Activated CD4-positive, alpha-beta T cell treated with anti-CD3 and anti-CD28 coated beads, Interleukin-2, amount 10 ng/mL, durations not matched to agents 24 days and 14 days (primary cell): ENCODE measurements around the gene SVIL. TPM values are rescaled to one million over a fixed set of nuclear protein-coding genes. Genes with fewer than 3 reads are reported as not detected.
"Not testable (repeated sequence)": the region's sequence is repeated elsewhere in the genome, so short reads cannot be mapped to it uniquely, and the experiment has no call there.

Experiments used
- DNase-seq: peaks from one replicate; pipeline ENCODE4 v3.0.0; 2022
- H3K27ac Mint-ChIP-seq: one replicate; pipeline ENCODE4 v1.8.0; 2022; ENCODE audit warnings: mild to moderate bottlenecking, mixed read lengths
- H3K27me3 Mint-ChIP-seq: one replicate; pipeline ENCODE4 v1.8.0; 2022; ENCODE audit warnings: mixed read lengths
- H3K36me3 Mint-ChIP-seq: one replicate; pipeline ENCODE4 v1.8.0; 2022; ENCODE audit warnings: low read depth, mild to moderate bottlenecking, mixed read lengths
- H3K4me1 Mint-ChIP-seq: one replicate; pipeline ENCODE4 v1.8.0; 2021; ENCODE audit warnings: mixed read lengths
- H3K4me3 Mint-ChIP-seq: one replicate; pipeline ENCODE4 v1.8.0; 2022; ENCODE audit warnings: mild to moderate bottlenecking, moderate library complexity, mixed read lengths
- H3K9me3 Mint-ChIP-seq: one replicate; pipeline ENCODE4 v1.8.0; 2021; ENCODE audit warnings: mixed read lengths
- intact Hi-C: fragments of 100-400 bp; cut with micrococcal nuclease; formaldehyde crosslinking; loops from one replicate; pipeline ENCODE4 v1.15.1; 2023
- total RNA-seq: library from RNA; stranded (reverse); gene quantifications from 2 replicates; pipeline ENCODE4 v1.2.3, GENCODE V29; 2022

SVIL gene
- total RNA-seq, 1 donor from 2014 or later: 10.1 TPM

DNA sequence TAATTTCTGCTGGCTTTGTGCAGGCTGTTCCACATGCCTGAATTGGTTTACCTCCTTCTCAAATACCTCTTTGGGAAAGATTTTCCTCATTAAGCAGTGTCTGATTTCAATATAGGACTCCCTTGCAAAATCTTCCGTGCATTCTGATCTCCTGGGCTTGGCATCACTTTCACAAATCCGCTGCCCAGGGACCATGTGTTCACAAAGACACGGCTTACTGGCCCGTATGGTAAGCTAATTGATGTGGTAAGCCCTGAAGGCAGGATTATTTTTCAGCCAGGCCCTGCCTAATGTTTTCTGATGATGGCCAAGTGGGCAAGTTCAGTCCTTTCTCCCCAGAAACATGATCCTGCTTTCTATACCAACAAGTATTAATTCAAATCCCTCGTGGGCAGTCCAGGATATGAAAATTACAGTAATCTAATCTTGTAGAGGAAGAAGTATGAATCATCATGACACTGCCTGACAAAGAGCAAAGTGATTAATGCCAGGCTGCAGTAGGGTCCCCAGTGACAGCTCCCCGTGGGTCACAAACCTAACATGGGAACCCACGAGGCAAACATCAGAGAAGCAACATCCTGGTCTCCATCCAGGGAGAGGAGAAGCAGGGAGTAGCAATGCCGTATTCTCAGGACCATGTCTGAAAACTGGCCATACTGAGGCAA, 11.6 kb upstream of the SVIL start:
- Mint-ChIP-seq H3K4me3 (no peak overlapping the region), H3K36me3 (no peaks in the 10 kb centered on the region), H3K27me3 (peaks cover 12% of the 10 kb centered on the region), H3K4me1 (peaks cover 24% of the 10 kb centered on the region), H3K9me3 (no peaks in the 10 kb centered on the region), H3K27ac (peak overlapping the region; percentile 54)
- no peak for DNase-seq
- intact Hi-C loops: no loop called here

DNA sequence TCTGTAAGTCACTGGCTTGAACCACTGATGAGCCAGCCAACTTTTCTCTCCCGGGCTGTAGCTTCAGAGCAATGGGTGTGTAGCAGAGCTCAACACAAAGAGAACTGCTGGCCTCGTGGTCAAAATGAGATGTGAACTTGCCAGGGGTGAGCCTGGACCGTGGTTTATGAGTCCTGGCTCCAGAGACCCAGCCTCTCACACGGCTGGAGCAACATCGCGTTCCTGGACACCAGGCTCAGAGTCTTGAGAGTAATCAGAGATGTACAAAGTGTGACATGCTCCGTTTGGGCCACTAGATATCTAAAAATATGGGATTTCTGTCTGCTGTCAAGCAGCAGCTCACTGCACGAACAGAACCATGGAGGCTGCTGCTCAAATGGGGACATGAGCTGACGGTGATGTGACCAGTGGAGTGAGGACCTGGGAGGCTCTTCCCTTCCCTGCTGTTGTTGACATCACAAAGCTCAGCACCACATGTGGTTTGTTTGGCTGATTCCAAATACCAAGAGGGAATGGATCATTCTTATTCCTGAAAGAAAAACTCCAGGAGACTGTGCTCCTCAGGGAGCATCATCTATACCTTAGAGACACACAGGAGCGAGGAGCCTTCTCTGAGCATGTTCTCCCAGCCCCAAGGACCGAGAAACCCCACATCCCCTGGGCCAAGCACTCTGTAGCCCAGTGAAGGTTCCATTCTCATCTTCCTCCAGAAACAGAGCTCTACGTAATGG, 9.2 kb upstream of the SVIL start:
- H3K36me3 Mint-ChIP-seq: no peaks in the 10 kb centered on the region
- no peak for DNase-seq
- no peak overlapping the region for H3K27ac Mint-ChIP-seq
- intact Hi-C loops: no loop called here
- peaks cover 3% of the 10 kb centered on the region for H3K27me3 Mint-ChIP-seq
- H3K4me3 Mint-ChIP-seq: no peak overlapping the region
- H3K4me1 Mint-ChIP-seq: peaks cover 24% of the 10 kb centered on the region
- H3K9me3 Mint-ChIP-seq: no peaks in the 10 kb centered on the region

DNA sequence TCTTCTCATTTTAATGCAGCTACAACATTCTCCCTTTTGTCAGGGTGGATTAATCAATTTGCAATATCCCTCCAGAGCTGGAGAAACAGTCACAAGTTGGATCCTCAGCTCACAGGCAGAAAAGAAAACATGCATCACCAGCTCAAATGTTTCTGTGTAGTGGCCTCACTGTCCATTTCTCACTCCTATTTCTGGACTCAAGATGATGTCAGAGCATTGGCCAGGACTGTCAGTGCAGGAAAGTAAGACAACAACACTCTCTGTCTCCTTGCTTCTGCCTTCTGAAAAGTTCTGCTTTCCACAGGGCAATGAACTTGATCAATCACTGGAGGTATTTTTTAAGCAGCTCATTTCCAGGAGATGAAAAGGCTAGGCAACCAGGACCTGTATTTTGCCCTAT, 8.2 kb upstream of the SVIL start:
- no peaks in the 10 kb centered on the region for H3K36me3 Mint-ChIP-seq
- H3K4me1 Mint-ChIP-seq: peaks cover 15% of the 10 kb centered on the region
- intact Hi-C loops: no loop called here
- no peak overlapping the region for H3K4me3 Mint-ChIP-seq
- H3K27ac Mint-ChIP-seq: no peak overlapping the region
- peaks cover 3% of the 10 kb centered on the region for H3K27me3 Mint-ChIP-seq
- DNase-seq: no peak
- no peaks in the 10 kb centered on the region for H3K9me3 Mint-ChIP-seq

DNA sequence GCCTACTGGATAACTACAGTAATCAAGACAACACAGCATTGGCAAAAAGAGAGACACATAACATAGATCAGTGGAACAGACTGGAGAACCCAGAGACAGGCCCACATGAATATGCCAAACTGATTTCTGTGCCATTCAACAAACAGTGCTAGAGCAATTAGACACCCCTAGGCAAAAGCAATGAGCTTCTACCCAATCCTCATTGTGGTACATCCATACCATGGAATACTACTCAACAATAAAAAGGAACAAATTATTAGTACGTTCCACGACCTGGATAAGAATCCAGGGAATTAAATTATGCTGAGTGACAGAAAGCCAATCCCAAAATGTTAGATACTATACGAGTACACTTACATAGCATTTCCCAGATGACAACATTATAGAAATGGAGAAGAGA, 2.8 kb upstream of the SVIL start:
- DNase-seq: no peak
- Mint-ChIP-seq H3K27ac (no peak overlapping the region), H3K4me1 (peaks cover 28% of the 10 kb centered on the region), H3K9me3 (peaks cover 5% of the 10 kb centered on the region), H3K4me3 (no peak overlapping the region), H3K36me3 (peaks cover 3% of the 10 kb centered on the region), H3K27me3 (no peaks in the 10 kb centered on the region)
- intact Hi-C loops: no loop called here

DNA sequence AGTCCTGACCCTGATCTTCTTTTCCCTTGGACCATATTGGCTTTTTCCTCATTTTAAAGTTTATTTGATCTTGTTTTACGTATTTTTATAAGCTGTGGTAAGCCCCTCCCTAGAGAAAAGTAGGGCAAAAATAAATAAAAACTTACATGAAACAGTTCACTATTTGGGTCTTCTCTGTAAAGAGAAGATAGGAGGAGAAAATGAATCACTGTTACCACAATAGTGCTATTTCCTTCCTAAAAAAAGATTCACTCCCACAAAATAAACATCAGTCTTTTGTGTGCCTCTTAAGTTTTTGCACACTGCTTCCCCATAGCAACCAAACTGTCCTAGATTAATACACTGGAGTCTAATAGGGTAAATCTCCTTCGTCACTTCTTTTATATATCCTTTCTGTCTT, 1.4 kb upstream of the SVIL start:
- peak overlapping the region; percentile 45 for H3K4me3 Mint-ChIP-seq
- H3K4me1 Mint-ChIP-seq: peaks cover 29% of the 10 kb centered on the region
- H3K9me3 Mint-ChIP-seq: peaks cover 5% of the 10 kb centered on the region
- H3K36me3 Mint-ChIP-seq: peaks cover 3% of the 10 kb centered on the region
- peak overlapping the region; percentile 40 for H3K27ac Mint-ChIP-seq
- no peaks in the 10 kb centered on the region for H3K27me3 Mint-ChIP-seq
- intact Hi-C loops: no loop called here
- DNase-seq: no peak

DNA sequence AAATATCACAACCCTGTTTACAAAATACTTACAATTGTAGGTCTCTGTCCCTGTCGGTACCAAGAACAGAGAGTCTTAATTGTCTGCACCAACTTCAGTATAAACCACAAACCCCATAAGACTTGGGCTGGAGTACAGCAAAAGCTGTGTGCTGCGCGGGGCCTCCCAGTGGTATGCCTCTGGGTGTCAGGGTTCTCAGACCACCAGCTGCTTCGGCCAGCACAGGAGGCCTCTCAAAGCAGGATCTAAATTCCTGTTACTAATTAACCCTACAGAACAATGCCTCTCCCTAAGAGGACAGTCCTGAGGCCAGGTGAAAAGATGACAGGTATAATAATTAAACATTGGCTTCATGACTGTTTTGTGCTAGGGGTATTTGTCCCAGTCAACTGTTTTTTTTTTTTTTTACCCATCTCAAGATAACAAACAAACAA, 957 bp upstream of the SVIL start:
- peak overlapping the region; percentile 32 for H3K4me3 Mint-ChIP-seq
- intact Hi-C loops: no loop called here
- no peak for DNase-seq

DNA sequence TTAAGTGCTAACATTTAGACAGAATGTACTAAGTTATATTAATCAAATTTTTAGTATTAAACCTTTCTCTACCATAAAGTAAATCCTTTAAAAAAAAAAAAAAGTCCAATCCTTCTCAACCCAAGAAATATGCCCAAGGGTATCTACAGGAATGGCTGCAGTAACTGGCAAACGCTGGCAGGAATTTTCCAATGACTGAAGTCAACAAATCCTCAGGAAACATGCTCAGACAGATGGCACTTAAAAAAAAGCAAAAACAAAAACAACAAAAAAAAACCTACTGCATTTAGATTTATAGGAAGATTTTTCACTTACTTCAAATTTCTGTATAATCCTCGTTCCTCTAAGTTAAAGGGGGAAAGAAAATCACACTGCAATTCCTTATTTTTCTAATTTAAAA, 666 bp downstream of the SVIL start:
- intact Hi-C loops: loop anchor here (5.0 kb wide), 1 partner anchor 103 kb away; no protein-coding TSS in a partner anchor
- Mint-ChIP-seq H3K27ac (no peak overlapping the region), H3K4me3 (no peak overlapping the region), H3K9me3 (peaks cover 5% of the 10 kb centered on the region), H3K36me3 (peaks cover 3% of the 10 kb centered on the region), H3K27me3 (no peaks in the 10 kb centered on the region), H3K4me1 (peaks cover 29% of the 10 kb centered on the region)
- DNase-seq: no peak

More for the DNA sequence above, 957 bp upstream of the SVIL start:
- Mint-ChIP-seq H3K36me3 (peaks cover 3% of the 10 kb centered on the region), H3K9me3 (peaks cover 5% of the 10 kb centered on the region), H3K4me1 (peaks cover 29% of the 10 kb centered on the region), H3K27ac (no peak overlapping the region), H3K27me3 (no peaks in the 10 kb centered on the region)

DNA sequence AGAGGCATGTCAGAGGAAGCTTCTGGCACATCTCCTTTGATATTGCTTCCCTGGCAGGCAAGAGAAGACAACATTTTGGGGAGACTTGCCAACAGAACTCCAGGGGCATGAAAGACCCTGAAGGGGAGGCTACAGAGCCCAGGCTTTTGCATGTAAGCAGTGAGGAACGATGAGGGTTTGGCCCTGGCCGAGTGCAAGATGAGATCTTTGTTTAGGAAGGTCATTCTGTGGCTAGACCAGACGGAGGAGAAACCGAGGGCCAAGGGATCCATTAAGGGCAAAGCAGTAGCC, 3.8 kb downstream of the SVIL start:
- Mint-ChIP-seq H3K36me3 (no peaks in the 10 kb centered on the region), H3K27ac (no peak overlapping the region), H3K27me3 (no peaks in the 10 kb centered on the region), H3K4me3 (no peak overlapping the region), H3K4me1 (peaks cover 20% of the 10 kb centered on the region), H3K9me3 (no peaks in the 10 kb centered on the region)
- no peak for DNase-seq
- intact Hi-C loops: loop anchor here (5.0 kb wide), 1 partner anchor 106 kb away; no protein-coding TSS in a partner anchor

DNA sequence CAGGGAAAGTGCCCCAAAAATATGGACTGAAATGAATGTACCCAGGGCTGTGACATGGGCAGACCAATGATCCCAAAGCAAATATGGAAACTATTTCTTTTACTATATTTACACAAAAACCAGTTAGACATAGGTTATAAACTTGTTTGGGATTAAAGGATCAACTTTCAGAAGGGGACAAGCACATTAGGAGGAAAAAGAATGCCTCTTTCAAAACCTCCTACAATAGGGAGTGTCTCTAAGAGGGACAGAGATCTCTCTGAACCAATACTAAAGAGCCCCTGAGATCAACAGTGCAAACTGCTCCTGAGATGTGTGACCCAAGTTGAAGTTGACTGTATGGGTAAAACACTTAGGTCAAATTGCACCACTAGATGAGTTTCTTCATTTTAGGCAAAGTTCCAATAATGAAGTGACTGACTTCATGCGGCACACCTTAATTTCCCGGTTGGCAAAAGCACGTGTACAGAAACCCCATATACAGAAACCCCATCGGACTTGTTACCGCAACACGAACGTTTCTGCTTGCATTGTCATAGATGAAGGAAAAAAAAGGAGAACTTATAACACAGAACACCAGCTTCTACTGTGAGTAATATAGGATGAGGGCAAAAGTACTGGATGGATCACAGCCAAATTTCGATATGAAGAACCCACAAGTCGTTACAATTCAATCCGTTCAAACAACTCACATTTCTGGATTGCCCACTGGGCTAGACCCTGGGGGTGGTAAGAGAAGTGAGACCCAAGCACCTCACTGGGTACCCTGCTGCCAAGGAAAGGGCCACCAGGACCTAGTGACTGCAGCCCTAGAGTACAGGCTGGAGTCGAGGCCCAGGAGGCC, 4.3 kb downstream of the SVIL start:
- intact Hi-C loops: loop anchor here (5.0 kb wide), 1 partner anchor 107 kb away; no protein-coding TSS in a partner anchor
- Mint-ChIP-seq H3K9me3 (no peaks in the 10 kb centered on the region), H3K36me3 (no peaks in the 10 kb centered on the region), H3K27ac (no peak overlapping the region), H3K4me3 (no peak overlapping the region), H3K27me3 (no peaks in the 10 kb centered on the region), H3K4me1 (peaks cover 15% of the 10 kb centered on the region)
- DNase-seq: no peak

DNA sequence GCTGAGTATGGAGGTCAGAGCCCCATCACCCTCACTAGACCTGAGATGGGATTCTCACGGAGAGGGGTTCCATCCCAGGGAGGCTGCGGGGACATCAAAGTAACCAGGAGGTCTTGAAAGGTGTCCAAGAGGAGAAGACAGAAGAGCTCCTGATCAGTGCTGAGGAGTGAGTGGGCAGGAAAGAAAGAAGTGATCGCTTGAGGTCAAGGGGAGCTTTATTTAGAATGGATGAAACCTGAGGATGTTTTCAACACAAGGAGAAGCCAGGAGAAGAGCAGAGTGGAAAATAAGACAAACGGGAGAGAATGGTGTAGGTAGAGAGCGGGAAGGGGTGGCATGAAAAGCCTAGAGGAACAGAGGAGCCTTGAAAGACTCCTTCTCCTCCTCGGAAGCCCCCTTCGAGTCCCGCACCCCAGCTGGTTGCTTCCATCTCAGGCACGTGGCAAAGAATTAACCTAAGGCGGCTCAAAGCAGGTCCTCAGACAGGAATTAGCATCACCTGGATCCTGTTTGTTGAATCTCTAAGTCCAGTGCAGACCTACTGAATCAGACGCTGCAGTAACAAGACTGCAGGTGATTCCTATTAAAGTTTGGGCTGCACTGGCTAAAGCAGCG, 5.8 kb downstream of the SVIL start:
- intact Hi-C loops: no loop called here
- Mint-ChIP-seq H3K4me3 (no peak overlapping the region), H3K4me1 (peaks cover 8% of the 10 kb centered on the region), H3K36me3 (no peaks in the 10 kb centered on the region), H3K27me3 (no peaks in the 10 kb centered on the region), H3K27ac (no peak overlapping the region), H3K9me3 (no peaks in the 10 kb centered on the region)
- no peak for DNase-seq

DNA sequence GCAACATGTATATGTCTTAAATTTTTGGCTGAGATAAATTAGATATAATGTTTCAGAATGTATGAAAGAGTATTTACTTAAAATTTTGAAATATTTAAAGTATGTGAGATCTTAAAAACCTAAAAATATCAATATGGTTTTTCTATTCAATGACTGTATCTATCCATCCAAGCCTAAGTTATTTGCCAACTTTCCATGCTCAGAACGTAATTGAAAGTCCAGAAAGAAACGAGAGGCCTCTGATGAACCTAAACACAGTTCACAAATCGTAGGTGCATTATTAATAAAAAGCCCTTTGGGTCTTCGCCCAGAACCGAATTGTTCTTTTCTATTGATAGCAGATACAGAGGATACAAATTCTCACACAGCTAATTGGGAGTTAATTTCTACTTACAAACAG, 6.5 kb downstream of the SVIL start:
- H3K4me1 Mint-ChIP-seq: peaks cover 5% of the 10 kb centered on the region
- no peak overlapping the region for H3K27ac Mint-ChIP-seq
- no peaks in the 10 kb centered on the region for H3K9me3 Mint-ChIP-seq
- intact Hi-C loops: no loop called here
- H3K4me3 Mint-ChIP-seq: no peak overlapping the region
- H3K27me3 Mint-ChIP-seq: no peaks in the 10 kb centered on the region
- no peak for DNase-seq
- H3K36me3 Mint-ChIP-seq: no peaks in the 10 kb centered on the region

DNA sequence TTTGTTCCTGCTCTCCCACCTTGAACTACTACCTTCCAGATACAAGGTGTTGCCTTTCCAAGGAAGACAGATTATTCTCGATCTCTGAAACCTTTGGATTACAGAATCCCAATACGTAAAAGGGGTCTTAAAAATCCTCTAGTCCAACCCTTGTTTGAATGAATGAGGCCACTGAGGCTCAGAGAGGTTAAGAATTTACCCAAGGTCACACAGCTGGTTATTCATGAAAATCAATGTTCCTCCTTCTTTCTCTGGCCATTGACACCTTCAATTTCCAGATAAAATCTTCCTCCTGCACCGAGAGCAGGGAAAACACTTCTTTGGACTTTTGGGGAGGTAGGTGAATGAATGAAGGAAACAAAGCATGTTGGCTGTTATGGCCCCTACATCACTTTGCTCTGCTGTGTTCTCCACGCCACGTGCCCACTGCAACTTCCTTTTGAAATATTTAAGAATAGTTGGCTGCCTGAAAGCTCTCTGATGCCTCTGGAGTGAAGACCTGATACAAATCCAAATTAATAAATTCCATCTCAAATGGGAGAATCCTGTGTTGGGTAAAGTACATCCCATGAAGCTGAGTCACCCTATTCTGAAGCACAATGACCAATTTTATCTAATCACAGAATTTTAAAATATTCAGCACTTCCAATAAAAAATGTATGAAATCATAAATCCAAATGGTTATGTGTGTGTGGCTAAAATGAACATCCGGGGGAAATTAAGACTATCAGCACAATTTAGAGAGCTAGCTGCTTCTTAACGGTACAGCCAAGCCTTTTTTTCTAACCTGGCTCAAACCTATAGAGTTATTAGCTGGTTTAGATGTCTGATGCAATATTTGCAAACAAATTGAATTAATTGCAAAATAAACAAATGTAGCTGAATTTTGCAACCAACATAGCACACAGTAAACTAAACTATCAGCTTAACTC, 7.3 kb downstream of the SVIL start:
- Mint-ChIP-seq H3K4me1 (peaks cover 1% of the 10 kb centered on the region), H3K9me3 (no peaks in the 10 kb centered on the region), H3K27ac (no peak overlapping the region), H3K27me3 (no peaks in the 10 kb centered on the region), H3K4me3 (no peak overlapping the region), H3K36me3 (no peaks in the 10 kb centered on the region)
- intact Hi-C loops: no loop called here
- no peak for DNase-seq

DNA sequence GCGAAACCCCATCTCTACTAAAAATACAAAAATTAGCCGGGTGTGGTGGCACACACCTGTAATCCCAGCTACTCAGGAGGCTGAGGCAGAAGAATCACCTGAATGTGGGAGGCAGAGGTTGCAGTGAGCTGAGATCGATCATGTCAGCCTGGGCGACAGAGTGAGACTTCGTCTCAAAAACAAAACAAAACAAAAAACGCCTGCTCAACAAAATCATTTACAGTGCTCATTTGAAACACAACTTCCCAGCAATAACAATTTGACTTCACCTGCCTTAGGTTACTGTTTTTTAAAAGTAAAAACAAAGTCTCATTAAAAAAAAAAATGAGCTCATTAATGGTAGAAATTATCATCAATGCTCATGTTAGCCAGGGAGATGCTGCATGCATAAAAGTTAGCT, 10.4 kb downstream of the SVIL start:
- not testable (repeated sequence) for H3K36me3 Mint-ChIP-seq

More for the DNA sequence above, 10.4 kb downstream of the SVIL start:
- intact Hi-C loops, H3K4me3 Mint-ChIP-seq, DNase-seq, H3K27me3 Mint-ChIP-seq, H3K9me3 Mint-ChIP-seq, H3K27ac Mint-ChIP-seq, H3K4me1 Mint-ChIP-seq: not testable (repeated sequence)
